AG09309 (cell line): Measurements from ENCODE around the gene TJAP1.

Experiments used
- DNase-seq: peaks from one replicate; pipeline ENCODE4 v3.0.0-alpha.2; 2010; ENCODE audit warnings: low read depth
- H3K4me3 ChIP-seq: 2 replicates; pipeline ENCODE4 v1.5.1; 2011; ENCODE audit warnings: mild to moderate bottlenecking, low read depth, low read length, moderate library complexity; ENCODE audit not compliant: control insufficient read depth
- TF ChIP-seq, protein P1 (sequence below): IDR thresholded peaks from 2 replicates; pipeline ENCODE4 v1.5.1; 2011; ENCODE audit warnings: mild to moderate bottlenecking, low read depth, low read length, inconsistent platforms; ENCODE audit not compliant: insufficient read depth, control insufficient read depth; ENCODE audit errors: missing control alignments

Gene TJAP1

DNA sequence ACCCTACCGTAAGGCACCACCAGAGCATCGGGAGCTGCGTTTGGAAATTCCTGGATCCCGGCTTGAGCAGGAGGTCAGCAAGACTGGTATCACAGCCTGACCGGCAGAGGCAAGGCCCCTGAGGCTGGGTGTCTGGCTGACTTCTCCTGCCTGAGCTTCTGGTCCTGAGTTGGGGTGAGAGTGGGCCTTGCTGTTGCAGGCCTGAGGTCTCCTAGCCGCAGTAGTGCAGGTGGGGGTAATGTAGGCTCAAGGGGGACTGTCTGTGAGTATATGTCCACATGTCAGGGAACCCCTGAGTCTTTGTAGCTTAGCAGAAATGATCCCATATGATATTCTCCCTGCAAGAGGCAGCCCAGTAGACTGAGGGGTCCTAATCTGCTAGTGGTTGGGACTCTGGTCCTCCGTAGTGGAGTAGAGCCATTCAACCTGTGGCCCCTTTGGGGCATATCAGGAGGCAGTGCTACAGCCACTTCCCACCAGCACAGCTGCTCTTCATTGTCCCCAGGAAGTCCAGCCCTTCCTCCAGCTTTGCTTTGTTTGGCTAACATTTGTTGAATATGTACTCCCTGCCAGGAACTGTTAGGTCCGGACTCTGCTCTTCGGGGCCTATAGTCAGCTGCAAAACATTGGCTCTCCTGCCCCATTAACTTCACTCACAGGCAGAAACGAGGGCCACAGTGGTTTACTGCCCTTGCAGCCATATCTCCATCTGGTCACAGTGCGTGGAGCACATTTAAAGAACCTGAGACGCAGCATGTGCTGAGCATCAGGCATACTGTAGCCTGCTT lies 21.9 kb downstream of the TJAP1 start:
- no peak for DNase-seq
- TF ChIP-seq, protein P1, sequence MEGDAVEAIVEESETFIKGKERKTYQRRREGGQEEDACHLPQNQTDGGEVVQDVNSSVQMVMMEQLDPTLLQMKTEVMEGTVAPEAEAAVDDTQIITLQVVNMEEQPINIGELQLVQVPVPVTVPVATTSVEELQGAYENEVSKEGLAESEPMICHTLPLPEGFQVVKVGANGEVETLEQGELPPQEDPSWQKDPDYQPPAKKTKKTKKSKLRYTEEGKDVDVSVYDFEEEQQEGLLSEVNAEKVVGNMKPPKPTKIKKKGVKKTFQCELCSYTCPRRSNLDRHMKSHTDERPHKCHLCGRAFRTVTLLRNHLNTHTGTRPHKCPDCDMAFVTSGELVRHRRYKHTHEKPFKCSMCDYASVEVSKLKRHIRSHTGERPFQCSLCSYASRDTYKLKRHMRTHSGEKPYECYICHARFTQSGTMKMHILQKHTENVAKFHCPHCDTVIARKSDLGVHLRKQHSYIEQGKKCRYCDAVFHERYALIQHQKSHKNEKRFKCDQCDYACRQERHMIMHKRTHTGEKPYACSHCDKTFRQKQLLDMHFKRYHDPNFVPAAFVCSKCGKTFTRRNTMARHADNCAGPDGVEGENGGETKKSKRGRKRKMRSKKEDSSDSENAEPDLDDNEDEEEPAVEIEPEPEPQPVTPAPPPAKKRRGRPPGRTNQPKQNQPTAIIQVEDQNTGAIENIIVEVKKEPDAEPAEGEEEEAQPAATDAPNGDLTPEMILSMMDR = no peak
- no peak overlapping the region for H3K4me3 ChIP-seq

DNA sequence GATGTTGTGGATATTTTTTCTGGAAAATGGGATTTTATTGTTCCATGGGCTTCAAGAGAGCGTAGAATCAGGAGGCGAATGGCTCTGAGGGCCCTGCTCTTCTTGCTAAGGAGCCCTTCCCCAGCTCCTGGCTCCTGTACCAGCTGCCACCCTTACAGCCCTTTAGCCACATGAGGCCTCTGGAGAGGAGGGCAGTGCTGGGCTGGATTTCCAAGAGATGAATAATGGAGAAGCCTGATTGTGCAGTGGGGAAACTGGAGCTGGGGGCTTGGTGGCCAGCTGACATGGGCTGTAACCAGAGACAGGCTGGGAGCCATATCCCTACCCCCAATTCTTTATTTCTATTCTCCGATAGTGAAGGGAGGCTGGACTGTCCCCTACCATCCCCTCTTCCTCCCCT lies 23.6 kb downstream of the TJAP1 start:
- no peak overlapping the region for H3K4me3 ChIP-seq
- DNase-seq = no peak
- TF ChIP-seq, protein P1 = no peak

DNA sequence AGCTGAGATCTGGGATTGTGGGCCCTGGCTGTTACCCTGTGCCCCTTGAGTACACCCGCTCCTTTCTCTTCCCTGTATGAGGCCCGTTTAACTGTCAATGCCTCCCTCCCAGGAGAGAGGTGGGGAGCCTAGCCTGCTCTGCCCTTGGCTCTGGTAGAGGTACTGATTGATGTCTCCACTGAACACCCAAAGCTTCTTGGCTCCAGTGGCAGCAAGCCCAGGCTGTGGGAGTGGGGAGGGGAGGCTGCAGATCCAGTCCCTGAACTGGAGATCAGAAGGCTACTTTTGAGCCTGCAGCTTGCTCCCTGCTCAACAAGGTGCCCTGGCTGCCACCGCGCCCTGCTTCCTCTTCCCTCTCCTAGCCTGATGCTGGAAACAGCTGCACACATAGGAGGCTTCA lies 25.3 kb downstream of the TJAP1 start:
- H3K4me3 ChIP-seq = no peak overlapping the region
- no peak for DNase-seq
- TF ChIP-seq, protein P1 = no peak

DNA sequence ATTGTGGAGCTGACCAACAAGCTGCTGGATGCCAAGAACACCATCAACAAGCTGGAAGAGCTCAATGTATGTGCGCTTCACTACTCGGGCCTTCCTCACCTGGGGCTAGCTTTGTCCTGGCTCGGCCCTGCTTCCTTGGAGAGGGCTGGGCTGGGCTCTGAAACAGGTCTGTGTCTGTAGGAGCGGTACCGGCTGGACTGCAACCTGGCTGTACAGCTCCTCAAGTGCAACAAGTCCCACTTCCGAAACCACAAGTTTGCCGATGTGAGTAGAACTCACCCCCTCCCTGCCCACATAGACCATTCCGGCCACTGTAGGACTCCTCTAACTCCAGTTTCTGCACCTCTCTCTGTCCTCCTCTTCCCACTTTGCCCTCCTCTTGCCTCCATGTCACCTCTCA lies 26.1 kb downstream of the TJAP1 start:
- TF ChIP-seq, protein P1 = no peak
- H3K4me3 ChIP-seq = no peak overlapping the region
- no peak for DNase-seq

DNA sequence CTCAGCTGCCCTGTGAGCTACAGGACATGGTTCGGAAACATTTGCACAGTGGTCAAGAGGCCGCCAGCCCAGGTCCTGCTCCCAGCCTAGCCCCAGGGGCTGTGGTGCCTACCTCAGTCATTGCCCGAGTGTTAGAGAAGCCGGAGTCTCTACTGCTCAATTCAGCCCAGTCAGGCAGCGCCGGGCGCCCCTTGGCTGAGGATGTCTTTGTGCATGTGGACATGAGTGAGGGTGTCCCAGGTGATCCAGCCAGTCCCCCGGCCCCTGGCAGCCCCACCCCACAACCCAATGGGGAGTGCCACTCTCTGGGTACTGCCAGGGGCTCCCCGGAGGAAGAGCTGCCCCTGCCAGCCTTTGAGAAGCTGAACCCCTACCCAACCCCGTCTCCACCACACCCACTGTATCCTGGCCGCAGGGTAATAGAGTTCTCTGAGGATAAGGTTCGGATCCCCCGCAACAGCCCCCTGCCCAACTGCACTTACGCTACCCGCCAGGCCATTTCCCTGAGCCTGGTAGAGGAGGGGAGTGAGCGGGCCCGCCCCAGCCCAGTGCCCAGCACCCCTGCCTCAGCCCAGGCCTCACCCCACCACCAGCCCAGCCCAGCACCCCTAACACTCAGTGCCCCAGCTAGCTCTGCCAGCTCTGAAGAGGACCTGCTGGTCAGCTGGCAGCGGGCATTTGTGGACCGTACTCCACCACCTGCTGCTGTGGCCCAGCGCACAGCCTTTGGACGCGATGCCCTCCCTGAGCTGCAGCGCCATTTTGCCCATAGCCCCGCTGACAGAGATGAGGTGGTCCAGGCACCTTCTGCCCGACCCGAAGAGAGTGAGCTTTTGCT lies 27.6 kb downstream of the TJAP1 start:
- no peak for DNase-seq
- TF ChIP-seq, protein P1 = no peak
- H3K4me3 ChIP-seq = no peak overlapping the region

DNA sequence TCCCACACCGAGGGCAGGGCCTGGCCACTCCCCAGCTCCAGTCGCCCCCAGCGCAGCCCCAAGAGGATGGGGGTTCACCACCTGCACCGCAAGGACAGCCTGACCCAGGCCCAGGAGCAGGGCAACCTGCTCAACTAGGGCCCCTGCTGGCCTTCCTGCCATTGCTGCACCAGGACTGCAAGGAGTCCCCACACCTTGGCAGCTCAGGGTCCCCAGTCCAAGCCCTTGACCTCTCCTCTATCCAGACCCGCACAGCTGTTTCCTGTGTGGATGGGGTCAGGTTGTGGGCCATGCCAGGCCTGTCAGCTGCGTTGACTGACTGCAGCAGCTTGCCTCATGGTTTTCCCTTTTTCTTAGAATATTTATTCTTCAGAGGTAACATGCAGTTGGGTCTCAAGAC lies 28.3 kb downstream of the TJAP1 start:
- TF ChIP-seq, protein P1 = no peak
- DNase-seq = no peak
- H3K4me3 ChIP-seq = no peak overlapping the region
